Activated B cell treated with CpG ODN at 0.5 μM for 24 hours (primary cell): ENCODE results near the gene GALNTL6. TPM values are rescaled to one million over a fixed set of nuclear protein-coding genes. Genes with fewer than 3 reads are reported as not detected.

ENCODE experiments used
- ATAC-seq: fragments of 200-7000 bp; cut with Tn5 transposase; one replicate; pipeline ENCODE4 v1.10.0; 2021; ENCODE audit warnings: low read depth, mild to moderate bottlenecking, moderate library complexity
- CTCF ChIA-PET: fragments of 350-600 bp; sonication (Branson Sonifier 250); formaldehyde crosslinking; loops from one replicate; lab custom pipeline; 2021; ENCODE audit warnings: antibody characterized with exemption; lab: Charles Lee
- POLR2A ChIA-PET: fragments of 350-600 bp; sonication (Branson Sonifier 250); formaldehyde crosslinking; loops from one replicate; lab custom pipeline; 2021; ENCODE audit warnings: antibody characterized with exemption; lab: Charles Lee
- DNase-seq: peaks from one replicate; pipeline ENCODE4 v3.0.0; 2022
- H3K27ac Mint-ChIP-seq: one replicate; pipeline ENCODE4 v1.8.0; 2020; ENCODE audit warnings: mixed read lengths
- H3K27me3 Mint-ChIP-seq: one replicate; pipeline ENCODE4 v1.8.0; 2021; ENCODE audit warnings: mixed read lengths
- H3K36me3 Mint-ChIP-seq: one replicate; pipeline ENCODE4 v1.8.0; 2021; ENCODE audit warnings: low read depth, mixed read lengths
- H3K4me1 Mint-ChIP-seq: one replicate; pipeline ENCODE4 v1.8.0; 2021; ENCODE audit warnings: mixed read lengths
- H3K4me3 Mint-ChIP-seq: one replicate; pipeline ENCODE4 v1.8.0; 2020; ENCODE audit warnings: mild to moderate bottlenecking, mixed read lengths
- H3K9me3 Mint-ChIP-seq: one replicate; pipeline ENCODE4 v1.8.0; 2020; ENCODE audit warnings: mixed read lengths
- intact Hi-C: fragments of 100-400 bp; cut with micrococcal nuclease; formaldehyde crosslinking; loops from one replicate; pipeline ENCODE4 v1.15.1; 2024
- total RNA-seq: library from RNA; stranded (reverse); gene quantifications from 2 replicates; pipeline ENCODE4 v1.2.3, GENCODE V29; 2022
- TF ChIP-seq, protein P1 (sequence below): fragments of 200-600 bp; IDR thresholded peaks from one replicate; pipeline ENCODE4 v1.8.0; 2022; ENCODE audit warnings: antibody characterized with exemption, mild to moderate bottlenecking

The GALNTL6 gene
- total RNA-seq, 1 donor from 2014 or later: 0.20 TPM

DNA sequence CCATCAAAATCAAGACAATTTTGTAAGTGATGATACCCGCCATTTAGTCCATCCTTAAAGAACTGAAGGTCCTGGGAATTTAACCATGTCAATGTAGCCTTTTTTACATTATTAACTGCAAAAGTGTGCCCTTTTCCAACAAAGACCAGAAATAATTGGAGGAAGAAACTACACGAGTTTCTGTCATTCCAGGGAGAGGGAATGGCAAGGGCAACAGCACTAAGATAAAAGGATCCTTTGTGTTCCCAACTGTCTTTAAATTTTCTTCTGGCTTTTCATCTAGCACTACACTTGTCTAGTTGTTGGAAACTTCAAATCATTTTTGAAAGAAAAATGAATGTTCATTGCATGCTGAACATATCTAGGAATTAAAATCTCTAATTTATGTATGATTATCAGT, 286.2 kb downstream of the GALNTL6 start:
- Mint-ChIP-seq H3K27me3 (no peaks in the 10 kb centered on the region), H3K36me3 (no peaks in the 10 kb centered on the region)

DNA sequence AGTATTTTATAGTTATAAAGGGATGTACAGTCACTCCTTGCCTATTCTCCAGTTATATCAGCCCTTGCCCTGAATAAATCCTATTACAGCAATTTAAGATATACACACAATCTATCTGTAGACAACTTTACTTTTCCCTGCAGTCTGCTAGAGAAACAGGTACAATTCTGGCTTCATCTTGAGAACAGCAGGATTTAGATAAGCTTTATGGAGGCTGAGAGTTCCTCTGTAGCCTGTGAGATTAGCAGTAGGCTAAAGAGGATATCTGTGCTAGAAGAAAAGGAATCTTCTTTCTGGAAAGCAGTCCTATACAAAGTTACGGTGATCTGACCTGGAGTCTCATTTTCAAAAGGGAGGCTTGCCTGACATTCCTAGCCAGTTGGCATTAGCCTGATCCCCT, 290.3 kb downstream of the GALNTL6 start:
- no peaks in the 10 kb centered on the region for H3K9me3 Mint-ChIP-seq
- ATAC-seq (no peak), DNase-seq (no peak)
- CTCF ChIA-PET: no interaction called here
- no peak overlapping the region for H3K27ac Mint-ChIP-seq
- H3K27me3 Mint-ChIP-seq: no peaks in the 10 kb centered on the region
- no peak overlapping the region for H3K4me3 Mint-ChIP-seq
- POLR2A ChIA-PET: no interaction called here
- H3K4me1 Mint-ChIP-seq: no peaks in the 10 kb centered on the region
- TF ChIP-seq, protein P1, sequence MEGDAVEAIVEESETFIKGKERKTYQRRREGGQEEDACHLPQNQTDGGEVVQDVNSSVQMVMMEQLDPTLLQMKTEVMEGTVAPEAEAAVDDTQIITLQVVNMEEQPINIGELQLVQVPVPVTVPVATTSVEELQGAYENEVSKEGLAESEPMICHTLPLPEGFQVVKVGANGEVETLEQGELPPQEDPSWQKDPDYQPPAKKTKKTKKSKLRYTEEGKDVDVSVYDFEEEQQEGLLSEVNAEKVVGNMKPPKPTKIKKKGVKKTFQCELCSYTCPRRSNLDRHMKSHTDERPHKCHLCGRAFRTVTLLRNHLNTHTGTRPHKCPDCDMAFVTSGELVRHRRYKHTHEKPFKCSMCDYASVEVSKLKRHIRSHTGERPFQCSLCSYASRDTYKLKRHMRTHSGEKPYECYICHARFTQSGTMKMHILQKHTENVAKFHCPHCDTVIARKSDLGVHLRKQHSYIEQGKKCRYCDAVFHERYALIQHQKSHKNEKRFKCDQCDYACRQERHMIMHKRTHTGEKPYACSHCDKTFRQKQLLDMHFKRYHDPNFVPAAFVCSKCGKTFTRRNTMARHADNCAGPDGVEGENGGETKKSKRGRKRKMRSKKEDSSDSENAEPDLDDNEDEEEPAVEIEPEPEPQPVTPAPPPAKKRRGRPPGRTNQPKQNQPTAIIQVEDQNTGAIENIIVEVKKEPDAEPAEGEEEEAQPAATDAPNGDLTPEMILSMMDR: no peak
- H3K36me3 Mint-ChIP-seq: no peaks in the 10 kb centered on the region
- intact Hi-C loops: no loop called here

More for the DNA sequence above, 286.2 kb downstream of the GALNTL6 start:
- no peaks in the 10 kb centered on the region for H3K9me3 Mint-ChIP-seq
- no peak for DNase-seq
- TF ChIP-seq, protein P1: no peak
- intact Hi-C loops: no loop called here
- H3K4me1 Mint-ChIP-seq: no peaks in the 10 kb centered on the region
- ChIA-PET POLR2A (no interaction called here), CTCF (no interaction called here)
- ATAC-seq: no peak
- H3K27ac Mint-ChIP-seq: no peak overlapping the region
- no peak overlapping the region for H3K4me3 Mint-ChIP-seq

DNA sequence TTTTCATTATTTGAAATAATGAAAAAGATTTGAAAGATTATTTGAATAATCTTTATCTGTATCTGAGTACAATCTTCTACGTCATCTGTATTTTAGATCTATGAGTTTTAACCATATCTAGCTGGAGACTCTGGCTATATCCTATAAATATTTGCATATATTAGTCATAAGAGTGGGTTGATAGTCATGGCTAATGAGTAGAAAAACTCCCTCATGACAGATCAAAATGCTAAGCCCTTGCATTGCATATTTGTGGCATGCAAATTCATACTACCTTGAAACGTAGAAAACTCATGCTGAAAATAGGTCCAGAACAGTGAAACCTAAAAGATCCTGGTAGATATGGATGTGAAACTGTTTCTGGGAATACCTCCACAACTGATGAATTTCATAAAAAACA, 291.3 kb downstream of the GALNTL6 start:
- ATAC-seq (no peak), DNase-seq (no peak)
- Mint-ChIP-seq H3K4me3 (no peak overlapping the region), H3K36me3 (no peaks in the 10 kb centered on the region), H3K4me1 (no peaks in the 10 kb centered on the region), H3K9me3 (no peaks in the 10 kb centered on the region), H3K27me3 (no peaks in the 10 kb centered on the region), H3K27ac (no peak overlapping the region)
- intact Hi-C loops: no loop called here
- ChIA-PET POLR2A (no interaction called here), CTCF (no interaction called here)
- TF ChIP-seq, protein P1: no peak

DNA sequence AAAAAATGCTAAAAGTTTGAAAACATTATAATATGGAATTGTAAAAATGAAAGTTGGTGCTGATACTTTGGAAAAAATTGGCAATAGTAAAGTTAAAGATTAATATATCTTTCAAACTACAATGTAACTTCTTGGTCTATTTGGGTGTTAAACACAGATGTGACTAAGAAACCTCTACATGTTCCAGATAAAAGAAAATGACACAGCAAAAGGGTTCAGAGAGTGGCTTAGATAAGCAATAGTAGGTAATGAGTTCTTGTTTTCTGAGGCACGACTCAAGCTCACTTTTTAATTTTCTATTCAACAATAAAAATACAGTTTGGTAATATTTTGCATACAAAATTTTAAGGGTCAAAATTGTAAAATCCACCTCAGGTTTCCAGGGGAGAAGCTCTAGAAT, 292.7 kb downstream of the GALNTL6 start:
- CTCF ChIA-PET: no interaction called here
- intact Hi-C loops: no loop called here
- POLR2A ChIA-PET: no interaction called here
- Mint-ChIP-seq H3K36me3 (no peaks in the 10 kb centered on the region), H3K4me1 (no peaks in the 10 kb centered on the region), H3K27ac (no peak overlapping the region), H3K27me3 (no peaks in the 10 kb centered on the region), H3K4me3 (no peak overlapping the region), H3K9me3 (no peaks in the 10 kb centered on the region)
- TF ChIP-seq, protein P1: no peak
- DNase-seq: no peak
- ATAC-seq: no peak

DNA sequence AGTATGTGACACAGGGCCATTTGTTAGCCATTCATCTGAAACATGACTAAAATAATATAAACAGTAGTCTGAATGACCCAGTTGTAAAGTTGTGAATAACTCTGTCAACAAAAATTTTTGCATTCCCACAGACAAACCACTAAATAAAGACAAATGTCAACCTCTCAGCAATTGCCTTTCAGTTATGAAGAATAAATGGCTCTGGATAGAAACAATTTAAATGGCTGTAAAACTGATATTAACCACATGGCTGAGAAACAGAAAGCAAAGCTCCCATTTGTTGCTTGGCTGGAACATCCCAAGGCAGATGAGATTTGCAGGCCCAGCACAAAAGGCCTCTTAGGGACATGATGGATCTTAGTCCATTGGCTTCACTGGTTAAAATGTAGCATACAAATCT, 296.3 kb downstream of the GALNTL6 start:
- ChIA-PET POLR2A (no interaction called here), CTCF (no interaction called here)
- Mint-ChIP-seq H3K27ac (no peak overlapping the region), H3K4me3 (no peak overlapping the region), H3K36me3 (no peaks in the 10 kb centered on the region), H3K9me3 (no peaks in the 10 kb centered on the region), H3K27me3 (no peaks in the 10 kb centered on the region), H3K4me1 (no peaks in the 10 kb centered on the region)
- ATAC-seq: no peak
- TF ChIP-seq, protein P1: no peak
- intact Hi-C loops: no loop called here
- no peak for DNase-seq
